ENCODE data around the gene RSPH1. TPM values are rescaled to one million over a fixed set of nuclear protein-coding genes. Genes with fewer than 3 reads are reported as not detected.

The RSPH1 gene
- total RNA-seq, 6 donors from 2014 or later: 0.46 to 68.4 (median 13.4) TPM

DNA sequence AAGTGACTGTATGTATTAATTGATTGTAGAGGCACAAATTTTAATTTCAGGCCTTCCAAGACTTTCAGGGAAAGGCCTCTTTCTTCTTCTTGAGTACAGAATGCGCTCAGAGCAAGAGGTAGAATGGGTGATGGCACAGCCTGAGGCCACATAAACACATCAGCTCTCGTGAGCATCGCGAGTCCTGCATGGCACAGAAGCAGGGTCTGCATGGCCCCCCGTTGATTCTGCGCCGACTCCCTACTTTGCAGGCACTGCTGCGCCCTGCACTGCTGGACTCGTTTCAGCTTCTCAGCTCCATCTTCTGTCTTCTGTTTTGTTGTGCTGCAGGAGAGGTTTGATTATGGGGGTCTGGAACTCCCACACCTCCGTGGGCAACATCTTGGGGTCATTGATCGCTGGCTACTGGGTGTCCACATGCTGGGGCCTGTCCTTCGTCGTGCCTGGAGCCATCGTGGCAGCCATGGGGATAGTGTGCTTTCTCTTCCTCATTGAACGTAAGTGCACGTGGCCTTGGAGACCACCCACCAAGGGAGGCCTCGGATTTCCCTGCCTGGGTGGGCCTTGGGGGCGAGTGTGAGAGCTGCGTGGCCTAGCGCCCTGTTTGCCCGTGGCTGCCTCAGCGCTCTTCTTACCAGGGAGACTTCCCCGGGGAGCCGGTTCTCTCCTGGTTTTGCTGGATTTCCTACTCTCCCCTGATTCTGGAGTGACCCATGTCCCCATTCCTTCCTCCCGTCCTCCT is 47.3 kb upstream of the RSPH1 start:
- Histone ChIP-seq H3K27me3 (no peaks in the 10 kb centered on the region), H3K27ac (no peak overlapping the region), H3K9me3 (no peaks in the 10 kb centered on the region), H3K36me3 (peaks cover 10 to 77% (median 57%) of the 10 kb centered on the region in 4 donors), H3K4me3 (no peak overlapping the region), H3K4me1 (no peaks in the 10 kb centered on the region)
- WGBS, 2 donors: 93 to 94% methylated on average over 19 to 21 of the region's 25 CpGs
- TF ChIP-seq POLR2AphosphoS5 (IDR thresholded peaks at IDR 0.05): no peak
- TF ChIP-seq, protein P1, sequence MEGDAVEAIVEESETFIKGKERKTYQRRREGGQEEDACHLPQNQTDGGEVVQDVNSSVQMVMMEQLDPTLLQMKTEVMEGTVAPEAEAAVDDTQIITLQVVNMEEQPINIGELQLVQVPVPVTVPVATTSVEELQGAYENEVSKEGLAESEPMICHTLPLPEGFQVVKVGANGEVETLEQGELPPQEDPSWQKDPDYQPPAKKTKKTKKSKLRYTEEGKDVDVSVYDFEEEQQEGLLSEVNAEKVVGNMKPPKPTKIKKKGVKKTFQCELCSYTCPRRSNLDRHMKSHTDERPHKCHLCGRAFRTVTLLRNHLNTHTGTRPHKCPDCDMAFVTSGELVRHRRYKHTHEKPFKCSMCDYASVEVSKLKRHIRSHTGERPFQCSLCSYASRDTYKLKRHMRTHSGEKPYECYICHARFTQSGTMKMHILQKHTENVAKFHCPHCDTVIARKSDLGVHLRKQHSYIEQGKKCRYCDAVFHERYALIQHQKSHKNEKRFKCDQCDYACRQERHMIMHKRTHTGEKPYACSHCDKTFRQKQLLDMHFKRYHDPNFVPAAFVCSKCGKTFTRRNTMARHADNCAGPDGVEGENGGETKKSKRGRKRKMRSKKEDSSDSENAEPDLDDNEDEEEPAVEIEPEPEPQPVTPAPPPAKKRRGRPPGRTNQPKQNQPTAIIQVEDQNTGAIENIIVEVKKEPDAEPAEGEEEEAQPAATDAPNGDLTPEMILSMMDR (IDR thresholded peaks at IDR 0.05): no peak
- no peak for TF ChIP-seq EP300 (IDR thresholded peaks at IDR 0.05)
- no peak for TF ChIP-seq POLR2A (IDR thresholded peaks at IDR 0.05)
- ATAC-seq (ENCODE audit: low FRiP score in 2 of 2) (no peak), DNase-seq (no peak)

DNA sequence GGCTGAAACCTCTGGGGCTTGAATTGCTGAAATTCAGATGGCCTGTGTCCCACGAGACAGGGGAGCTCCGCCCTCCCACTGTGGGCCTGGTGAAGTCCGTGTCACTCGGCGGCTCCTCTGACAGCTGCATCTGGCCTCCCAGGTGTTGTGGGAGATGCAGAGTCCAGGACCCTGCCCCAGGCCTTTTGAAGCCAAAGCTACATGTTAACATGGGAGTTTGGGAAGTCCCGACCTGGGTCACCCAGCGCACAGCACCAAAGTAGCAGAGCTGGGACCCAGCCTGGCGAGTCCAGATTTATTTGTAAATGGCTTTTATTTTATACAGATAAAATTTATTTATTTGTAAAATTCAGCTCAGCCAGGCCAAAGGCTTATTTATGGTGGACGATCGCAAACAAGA is 46.6 kb upstream of the RSPH1 start:
- no peaks in the 10 kb centered on the region for H3K9me3 ChIP-seq
- TF ChIP-seq POLR2A (IDR thresholded peaks at IDR 0.05): no peak
- TF ChIP-seq, protein P1 (IDR thresholded peaks at IDR 0.05): no peak
- TF ChIP-seq EP300 (IDR thresholded peaks at IDR 0.05): no peak
- TF ChIP-seq POLR2AphosphoS5 (IDR thresholded peaks at IDR 0.05): no peak
- DNase-seq: no peak
- no peak overlapping the region for H3K4me3 ChIP-seq
- no peak for ATAC-seq (ENCODE audit: low FRiP score in 2 of 2)
- H3K27me3 ChIP-seq: no peaks in the 10 kb centered on the region
- no peaks in the 10 kb centered on the region for H3K4me1 ChIP-seq
- no peak overlapping the region for H3K27ac ChIP-seq
- 86 to 96% methylated on average over 6 to 10 of the region's 10 CpGs for WGBS, 2 donors
- peaks cover 10 to 70% (median 50%) of the 10 kb centered on the region in 4 donors for H3K36me3 ChIP-seq

DNA sequence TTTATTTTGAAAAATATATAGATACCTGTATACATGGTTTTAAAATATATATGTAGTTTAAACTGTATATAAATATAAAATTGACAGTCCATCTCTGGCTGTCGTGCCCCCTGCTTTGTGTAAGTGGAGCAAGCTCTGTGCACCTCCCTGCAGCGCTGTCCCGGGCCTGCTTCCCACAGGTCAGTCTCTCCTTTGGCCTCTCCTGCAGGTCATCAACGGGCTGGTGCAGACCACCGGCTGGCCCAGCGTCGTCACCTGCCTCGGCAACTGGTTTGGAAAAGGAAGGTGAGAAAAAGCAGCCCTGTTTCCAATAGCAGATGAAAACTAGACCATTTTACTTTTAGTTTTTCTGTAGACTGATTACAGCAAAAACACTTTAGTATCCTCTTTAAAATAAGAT is 46.2 kb upstream of the RSPH1 start:
- DNase-seq: no peak
- no peak overlapping the region for H3K4me3 ChIP-seq
- peaks cover 10 to 69% (median 46%) of the 10 kb centered on the region in 4 donors for H3K36me3 ChIP-seq
- no peak overlapping the region for H3K27ac ChIP-seq
- no peaks in the 10 kb centered on the region for H3K9me3 ChIP-seq
- no peaks in the 10 kb centered on the region for H3K4me1 ChIP-seq
- ATAC-seq (ENCODE audit: low FRiP score in 2 of 2): no peak
- 91 to 94% methylated on average over 8 of the region's 8 CpGs for WGBS, 2 donors
- TF ChIP-seq, protein P1 (IDR thresholded peaks at IDR 0.05): no peak
- no peak for TF ChIP-seq EP300 (IDR thresholded peaks at IDR 0.05)
- TF ChIP-seq POLR2AphosphoS5 (IDR thresholded peaks at IDR 0.05): no peak
- no peak for TF ChIP-seq POLR2A (IDR thresholded peaks at IDR 0.05)
- H3K27me3 ChIP-seq: no peaks in the 10 kb centered on the region

DNA sequence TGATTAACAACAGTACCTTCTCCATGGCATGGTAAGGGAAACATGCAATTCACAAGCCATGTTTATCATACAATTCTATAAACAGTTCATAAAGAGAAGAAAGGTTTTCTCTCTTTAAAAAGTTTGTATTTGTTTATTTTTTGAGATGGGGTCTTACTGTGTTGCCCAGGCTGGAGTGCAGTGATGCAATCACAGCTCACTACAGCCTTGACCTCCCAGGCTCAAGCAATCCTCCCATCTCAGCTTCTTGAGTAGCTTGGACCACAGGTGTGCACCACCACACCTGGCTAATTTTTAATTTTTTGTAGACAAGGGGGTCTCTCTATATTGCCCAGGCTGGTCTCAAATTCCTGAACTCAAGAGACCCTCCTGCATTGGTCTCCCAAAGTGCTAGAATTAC is 45.6 kb upstream of the RSPH1 start:
- Histone ChIP-seq H3K4me3 (no peak overlapping the region), H3K36me3 (peaks cover 10 to 69% (median 42%) of the 10 kb centered on the region in 4 donors), H3K4me1 (no peaks in the 10 kb centered on the region), H3K27ac (no peak overlapping the region), H3K27me3 (no peaks in the 10 kb centered on the region), H3K9me3 (no peaks in the 10 kb centered on the region)
- DNase-seq (no peak), ATAC-seq (ENCODE audit: low FRiP score in 2 of 2) (no peak)
- TF ChIP-seq POLR2AphosphoS5 (IDR thresholded peaks at IDR 0.05): no peak
- TF ChIP-seq, protein P1 (IDR thresholded peaks at IDR 0.05): no peak
- TF ChIP-seq POLR2A (IDR thresholded peaks at IDR 0.05): no peak
- TF ChIP-seq EP300 (IDR thresholded peaks at IDR 0.05): no peak

DNA sequence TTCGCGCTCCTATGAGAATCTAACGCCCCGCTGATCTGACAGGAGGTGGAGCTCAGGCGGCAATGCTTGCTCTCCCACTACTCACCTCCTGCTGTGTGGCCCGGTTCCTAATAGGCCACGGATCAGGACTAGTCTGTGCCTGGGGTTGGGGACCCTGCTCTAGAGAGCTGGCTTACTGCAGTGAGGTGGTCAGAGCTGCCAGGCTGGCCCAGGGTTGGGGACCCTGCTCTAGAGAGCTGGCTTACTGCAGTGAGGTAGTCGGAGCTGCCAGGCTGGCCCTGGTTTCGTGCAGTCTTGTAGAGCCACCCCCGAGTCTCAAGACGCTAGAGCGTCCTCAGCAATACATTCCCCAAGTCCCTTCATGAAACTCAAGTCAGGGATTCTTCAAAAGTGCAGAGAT is 45.1 kb upstream of the RSPH1 start:
- whole genome bisulfite sequencing, 2 donors: 93% methylated on average over 12 of the region's 12 CpGs; no CpG with 5 or more reads in 1 of the 2 donors
- Histone ChIP-seq H3K4me1 (no peaks in the 10 kb centered on the region), H3K27ac (no peak overlapping the region), H3K36me3 (peaks cover 10 to 72% (median 41%) of the 10 kb centered on the region in 4 donors), H3K27me3 (no peaks in the 10 kb centered on the region), H3K9me3 (no peaks in the 10 kb centered on the region), H3K4me3 (no peak overlapping the region)
- no peak for ATAC-seq (ENCODE audit: low FRiP score in 2 of 2)
- TF ChIP-seq, protein P1 (IDR thresholded peaks at IDR 0.05): no peak
- DNase-seq: no peak

Data from upper lobe of left lung (tissue), 6 donors.